NCI-H2227 (cell line): ENCODE results near the gene ZSCAN32.

ENCODE experiments used
- DNase-seq: peaks from one replicate; lab custom pipeline; 2025; ENCODE audit not compliant: unreplicated experiment; lab: John Stamatoyannopoulos, UW

Gene ZSCAN32

GRCh38 chr16:3400779-3401688 is at the start of gene ZSCAN32, which contains the start of gene ZNF174:
ZSCAN32 (minus strand) TSS chr16:3401004; CDS start chr16:3397557, 3,447 bp downstream.
ZNF174 (plus strand) TSS chr16:3401215; CDS start chr16:3402005, 790 bp downstream.
- peak; percentile 99 for DNase-seq

GRCh38 chr16:3444032-3444388 is 43.2 kb upstream of the ZSCAN32 start:
- peak; percentile 33 for DNase-seq

GRCh38 chr16:3443108-3444031 is 42.6 kb upstream of the ZSCAN32 start, which contains the start of the genes NAA60 and ZNF597:
NAA60 (plus strand) TSS chr16:3443680; CDS start chr16:3476228, 32,548 bp downstream.
ZNF597 (minus strand) TSS chr16:3443504; CDS start chr16:3443153, 351 bp downstream.
- DNase-seq, result peak; percentile 83

GRCh38 chr16:3439637-3440036 is 38.8 kb upstream of the ZSCAN32 start:
- no peak for DNase-seq

- no peak for DNase-seq
Observed at GRCh38 chr16:3434373-3434772, 33.6 kb upstream of the ZSCAN32 start.

GRCh38 chr16:3431779-3432219 is 31.0 kb upstream of the ZSCAN32 start:
- no peak for DNase-seq

GRCh38 chr16:3413730-3414379 is 13.1 kb upstream of the ZSCAN32 start:
- no peak for DNase-seq

- DNase-seq, result no peak
Observed at GRCh38 chr16:3408561-3409197, 7.9 kb upstream of the ZSCAN32 start.

- DNase-seq, result peak; percentile 41
Observed at GRCh38 chr16:3401719-3402397, 1.1 kb upstream of the ZSCAN32 start.

- no peak for DNase-seq
Observed at GRCh38 chr16:3400446-3400778, 392 bp downstream of the ZSCAN32 start.

GRCh38 chr16:3389663-3390338 is 11.0 kb downstream of the ZSCAN32 start:
- DNase-seq, result no peak

GRCh38 chr16:3388325-3388724 is 12.5 kb downstream of the ZSCAN32 start:
- DNase-seq, result no peak

- DNase-seq, result no peak
Observed at GRCh38 chr16:3383045-3383448, 17.8 kb downstream of the ZSCAN32 start.

GRCh38 chr16:3377917-3378316 is 22.9 kb downstream of the ZSCAN32 start:
- no peak for DNase-seq

GRCh38 chr16:3375680-3376079 is 25.1 kb downstream of the ZSCAN32 start:
- DNase-seq, result no peak

GRCh38 chr16:3369073-3369472 is 31.7 kb downstream of the ZSCAN32 start:
- no peak for DNase-seq

- peak; percentile 91 for DNase-seq
Observed at GRCh38 chr16:3364774-3365427, 35.9 kb downstream of the ZSCAN32 start.

- DNase-seq, result no peak
Observed at GRCh38 chr16:3363793-3364192, 37.0 kb downstream of the ZSCAN32 start.

GRCh38 chr16:3362931-3363330 is 37.9 kb downstream of the ZSCAN32 start:
- no peak for DNase-seq
